ENCODE measurements around the gene FRMD4A. TPM values are rescaled to one million over a fixed set of nuclear protein-coding genes. Genes with fewer than 3 reads are reported as not detected.

The FRMD4A gene
- total RNA-seq, 1 donor from 2014 or later = 23.0 TPM

- DNase-seq (ENCODE audit: low read depth) = no peak
Measured at GRCh38 chr10:13731799-13732198, 598.9 kb downstream of the FRMD4A start.

GRCh38 chr10:13730956-13731355, 599.8 kb downstream of the FRMD4A start:
- no peak for DNase-seq (ENCODE audit: low read depth)

- no peak for DNase-seq (ENCODE audit: low read depth)
Measured at GRCh38 chr10:13730306-13730652, 600.4 kb downstream of the FRMD4A start.

GRCh38 chr10:13729586-13730305, 601.0 kb downstream of the FRMD4A start:
- DNase-seq (ENCODE audit: low read depth) = no peak

GRCh38 chr10:13728898-13729535, 601.7 kb downstream of the FRMD4A start:
- DNase-seq (ENCODE audit: low read depth) = no peak

- no peak for DNase-seq (ENCODE audit: low read depth)
Measured at GRCh38 chr10:13725594-13725993, 605.1 kb downstream of the FRMD4A start.

- peak; percentile 33 for DNase-seq (ENCODE audit: low read depth)
Measured at GRCh38 chr10:13724484-13724883, 606.2 kb downstream of the FRMD4A start.

DNA sequence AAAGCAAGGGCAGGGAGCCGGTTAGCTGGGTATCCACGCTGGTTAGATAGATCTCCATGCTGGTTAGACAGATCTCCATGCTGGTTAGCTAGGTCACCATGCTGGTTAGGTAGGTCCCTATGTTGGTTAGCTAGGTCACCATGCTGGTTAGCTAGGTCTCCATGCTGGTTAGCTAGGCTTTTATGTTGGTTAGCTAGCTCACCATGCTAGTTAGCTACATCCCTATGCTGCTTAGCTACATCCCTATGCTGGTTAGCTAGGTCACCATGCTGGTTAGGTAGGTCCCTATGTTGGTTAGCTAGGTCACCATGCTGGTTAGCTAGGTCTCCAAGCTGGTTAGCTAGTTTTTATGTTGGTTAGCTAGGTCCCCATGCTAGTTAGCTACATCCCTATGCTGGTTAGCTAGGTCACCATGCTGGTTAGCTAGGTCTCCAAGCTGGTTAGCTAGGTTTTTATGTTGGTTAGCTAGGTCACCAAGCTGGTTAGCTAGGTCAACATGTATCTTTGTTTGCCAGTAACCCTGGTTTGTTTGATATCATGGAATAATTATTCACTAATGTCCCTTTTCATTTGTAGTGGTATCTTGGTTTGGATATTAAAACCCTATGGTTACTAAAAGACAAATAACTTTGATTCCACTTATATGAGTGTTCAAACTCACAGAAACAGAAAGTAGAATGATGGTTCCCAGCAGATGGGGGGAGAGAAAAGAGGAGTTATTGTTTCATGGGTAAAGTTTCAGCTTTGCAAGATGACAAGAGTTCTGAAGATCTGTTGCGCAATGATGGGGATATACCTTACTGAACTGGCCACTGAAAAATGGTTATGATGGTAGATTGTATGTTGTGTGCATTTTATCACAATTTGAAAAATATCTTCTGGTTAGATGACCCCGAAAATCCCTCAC, 607.7 kb downstream of the FRMD4A start:
- peak; percentile 30 for DNase-seq (ENCODE audit: low read depth)

DNA sequence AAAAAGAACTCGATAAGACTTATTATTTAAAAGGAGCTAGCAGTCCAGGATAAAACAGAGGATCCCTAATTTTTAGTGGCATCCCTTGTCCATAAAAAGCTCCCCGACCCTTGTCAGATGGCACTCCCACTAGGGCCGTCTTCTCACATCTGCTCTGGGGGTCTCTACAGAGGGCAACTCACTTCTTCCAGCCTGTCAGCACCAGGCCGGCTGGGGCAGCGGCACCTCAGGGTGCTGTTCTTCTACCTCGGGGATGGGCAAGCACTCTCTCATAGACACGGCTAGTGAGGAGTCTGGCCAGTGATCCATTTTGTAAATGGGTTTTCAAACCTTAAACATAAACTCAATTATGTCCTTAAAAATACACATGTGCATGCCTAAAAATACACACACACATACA, 609.2 kb downstream of the FRMD4A start:
- no peak for DNase-seq (ENCODE audit: low read depth)

DNA sequence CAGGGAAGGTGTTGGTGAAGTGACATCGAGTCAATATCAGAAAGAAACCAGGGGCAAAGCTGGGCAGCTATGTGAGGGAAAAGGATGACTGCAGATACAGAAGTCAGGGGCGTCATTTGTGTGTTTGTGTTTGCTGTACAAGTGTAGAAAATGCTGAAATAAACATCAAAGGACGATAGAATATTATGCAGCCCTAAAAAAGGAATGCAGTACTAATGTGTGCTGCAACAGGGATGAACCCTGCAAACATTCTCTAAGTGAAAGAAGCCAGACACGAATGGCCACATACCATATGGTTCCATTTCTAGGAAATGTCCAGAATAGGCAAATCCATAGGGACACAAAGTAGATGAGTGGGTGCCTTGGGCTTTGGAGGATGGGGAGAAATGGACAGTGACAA, 610.0 kb downstream of the FRMD4A start:
- DNase-seq (ENCODE audit: low read depth) = no peak

DNA sequence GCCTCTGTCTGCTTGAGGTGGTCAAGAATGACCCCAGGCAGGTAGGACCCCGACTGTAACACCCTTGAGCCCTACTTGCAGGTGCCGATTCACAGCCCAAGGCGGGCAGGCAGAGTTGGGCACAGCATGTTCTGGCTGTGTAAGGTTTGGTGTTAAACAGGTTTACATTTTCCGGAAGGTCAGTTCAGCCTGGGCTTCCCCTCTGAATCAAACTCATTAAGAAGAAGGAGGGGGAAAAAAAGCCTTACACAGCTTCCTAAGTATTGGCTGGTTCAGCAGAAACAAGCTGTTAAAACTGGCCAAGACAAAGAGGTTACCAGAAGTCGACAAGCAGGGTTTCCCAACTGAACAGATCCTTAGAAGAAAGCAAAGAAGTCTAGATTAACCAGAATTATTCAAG, 611.3 kb downstream of the FRMD4A start:
- no peak for DNase-seq (ENCODE audit: low read depth)

DNA sequence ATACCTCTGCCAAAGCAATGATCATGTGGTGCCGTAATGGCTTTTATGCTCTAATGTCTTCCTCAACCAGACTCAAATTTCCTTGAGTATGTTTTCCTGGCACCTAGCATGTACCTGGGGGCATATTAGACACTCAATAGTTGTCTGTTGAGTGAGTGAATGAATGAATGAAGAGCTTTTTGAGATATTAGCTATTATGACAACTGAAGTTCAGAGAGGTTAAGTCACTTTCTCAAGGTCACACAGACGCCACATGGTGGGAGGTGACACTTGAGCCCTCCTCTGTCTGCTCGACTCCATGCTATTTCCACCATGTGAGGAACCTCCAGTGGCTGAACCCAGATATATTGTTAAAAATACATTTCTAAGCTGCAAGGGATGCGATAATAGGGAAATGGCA, 611.9 kb downstream of the FRMD4A start:
- DNase-seq (ENCODE audit: low read depth) = no peak

- DNase-seq (ENCODE audit: low read depth) = peak; percentile 96
Measured at GRCh38 chr10:13717936-13718772, 612.6 kb downstream of the FRMD4A start.

DNA sequence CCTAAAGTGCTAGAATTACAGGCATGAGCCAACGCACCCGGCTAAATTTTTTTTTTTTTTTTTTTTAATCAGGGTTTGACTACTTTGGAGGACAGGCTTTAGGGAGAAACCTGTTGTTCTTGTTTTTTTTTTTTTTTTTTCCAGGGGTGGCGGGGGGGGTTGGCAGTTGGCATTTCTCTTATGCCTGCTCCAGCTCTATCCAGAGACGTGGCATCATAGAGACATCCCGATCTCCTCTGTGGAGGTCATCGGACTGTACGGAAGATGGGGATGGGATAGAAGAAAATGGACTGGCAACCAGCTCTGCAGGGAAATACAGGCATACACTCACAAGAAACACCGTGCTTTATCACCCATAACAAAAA, 613.2 kb downstream of the FRMD4A start:
- no peak for DNase-seq (ENCODE audit: low read depth)

DNA sequence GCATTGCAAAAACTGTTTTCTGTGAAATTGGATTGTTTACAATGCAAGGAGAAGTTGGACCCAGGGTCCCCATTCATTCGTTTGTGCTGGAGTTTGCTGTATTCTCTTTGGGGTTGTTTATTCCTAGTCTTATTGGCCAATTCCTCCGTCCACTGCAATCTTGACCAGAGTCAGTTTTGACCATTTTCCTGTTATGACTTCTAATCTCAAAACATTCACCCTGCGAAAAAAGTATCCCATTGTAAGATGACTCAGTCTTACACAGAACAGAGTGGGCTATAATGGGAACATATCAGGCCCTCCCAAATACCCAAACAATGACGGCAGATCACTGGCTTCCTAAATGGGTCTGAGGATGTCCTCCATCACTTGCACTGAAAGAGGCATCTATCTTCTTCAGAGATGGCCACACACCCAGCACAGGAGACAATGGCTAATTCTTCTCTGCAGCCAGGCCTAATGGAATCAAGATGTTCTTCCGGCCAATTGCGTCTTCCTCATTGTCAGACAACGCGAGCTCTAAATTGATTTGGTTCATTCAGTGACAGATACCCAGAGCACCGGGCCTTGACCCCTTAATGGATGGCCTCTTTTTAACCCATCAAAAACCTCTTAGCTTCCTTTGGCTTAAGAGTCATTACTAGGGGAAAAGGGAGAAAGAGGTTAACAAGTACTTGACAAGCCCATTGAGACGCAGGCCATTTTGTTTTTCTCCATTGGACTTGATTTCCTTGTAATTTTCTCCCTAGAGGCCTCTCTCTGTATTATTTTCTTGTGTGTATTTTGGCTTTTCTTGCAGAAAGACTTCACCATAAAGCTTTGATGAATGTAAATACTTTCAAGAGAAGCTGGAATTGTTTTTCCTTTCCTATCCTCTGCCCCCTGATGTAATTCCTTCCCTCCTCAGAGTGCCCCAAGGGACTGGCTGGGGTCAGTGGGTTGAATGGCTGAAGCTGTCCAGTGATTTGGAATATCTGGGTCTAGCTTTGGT, 614.3 kb downstream of the FRMD4A start:
- peak; percentile 59 for DNase-seq (ENCODE audit: low read depth)

DNA sequence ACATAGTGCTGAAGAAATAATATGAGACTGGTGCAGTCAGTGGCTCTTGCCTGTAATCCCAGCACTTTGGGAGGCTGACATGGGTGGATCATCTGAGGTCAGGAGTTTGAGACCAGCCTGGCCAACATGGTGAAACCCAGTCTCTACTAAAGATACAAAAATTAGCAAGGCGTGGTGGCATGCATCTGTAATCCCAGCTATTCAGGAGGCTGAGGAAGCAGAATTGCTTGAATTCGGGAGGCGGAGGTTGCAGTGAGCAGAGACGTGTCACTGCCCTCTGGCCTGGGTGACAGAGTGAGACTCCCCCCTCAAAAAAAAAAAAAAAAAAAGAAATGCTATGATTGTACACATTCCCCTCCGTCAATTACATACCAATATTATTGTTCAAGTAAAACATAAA, 615.1 kb downstream of the FRMD4A start:
- peak; percentile 21 for DNase-seq (ENCODE audit: low read depth)

DNA sequence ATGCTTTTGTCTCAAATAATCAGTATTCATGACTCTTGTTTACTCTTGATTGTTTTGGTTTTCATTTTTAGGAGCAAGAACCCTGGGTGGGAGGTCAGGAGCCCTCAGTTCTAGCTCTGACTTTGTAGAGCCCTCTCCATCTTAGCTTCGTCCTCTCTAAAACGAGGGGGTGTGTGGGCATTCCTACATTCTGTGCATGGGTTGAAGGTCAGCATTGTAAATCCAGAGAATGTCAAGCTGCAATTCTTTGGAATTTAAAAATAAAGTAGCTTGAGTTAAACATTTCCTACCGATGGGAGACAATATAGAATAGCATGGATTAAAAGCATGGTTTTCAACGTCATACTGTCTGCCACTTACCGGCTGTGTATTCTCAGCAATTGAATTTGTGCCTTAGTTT, 615.6 kb downstream of the FRMD4A start:
- no peak for DNase-seq (ENCODE audit: low read depth)

GRCh38 chr10:13712837-13713581, 617.7 kb downstream of the FRMD4A start:
- peak; percentile 67 for DNase-seq (ENCODE audit: low read depth)

- DNase-seq (ENCODE audit: low read depth) = no peak
Measured at GRCh38 chr10:13712476-13712836, 618.3 kb downstream of the FRMD4A start.
